Activated gamma-delta T cell (primary cell): ENCODE data around the gene CRADD.
"Not testable (repeated sequence)": the region's sequence is repeated elsewhere in the genome, so short reads cannot be mapped to it uniquely, and the experiment has no call there.

Experiments used
- DNase-seq: peaks from one replicate; lab custom pipeline; 2025; lab: John Stamatoyannopoulos, UW

Gene CRADD

DNA sequence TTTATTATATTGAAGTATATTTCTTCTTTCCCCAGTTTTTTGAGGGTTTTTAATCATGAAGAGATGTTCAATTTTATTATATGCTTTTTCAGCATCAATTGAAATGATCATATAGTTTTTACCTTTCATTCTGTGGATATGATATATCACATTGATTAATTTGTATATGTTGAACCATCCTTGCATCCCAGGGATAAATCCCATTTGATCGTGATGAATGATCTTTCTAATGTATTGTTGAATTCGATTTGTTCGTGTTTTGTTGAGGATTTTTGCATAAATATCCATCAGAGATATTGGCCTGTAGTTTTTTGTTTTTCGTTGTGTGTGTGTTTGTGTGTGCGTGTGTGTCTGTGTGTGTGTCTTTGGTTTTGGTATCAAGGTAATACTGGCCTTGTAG, 196.4 kb downstream of the CRADD start:
- DNase-seq: no peak

GRCh38 chr12:93875157-93875556, 198.0 kb downstream of the CRADD start:
- DNase-seq: no peak

GRCh38 chr12:93876360-93876759, 199.2 kb downstream of the CRADD start:
- DNase-seq: no peak

DNA sequence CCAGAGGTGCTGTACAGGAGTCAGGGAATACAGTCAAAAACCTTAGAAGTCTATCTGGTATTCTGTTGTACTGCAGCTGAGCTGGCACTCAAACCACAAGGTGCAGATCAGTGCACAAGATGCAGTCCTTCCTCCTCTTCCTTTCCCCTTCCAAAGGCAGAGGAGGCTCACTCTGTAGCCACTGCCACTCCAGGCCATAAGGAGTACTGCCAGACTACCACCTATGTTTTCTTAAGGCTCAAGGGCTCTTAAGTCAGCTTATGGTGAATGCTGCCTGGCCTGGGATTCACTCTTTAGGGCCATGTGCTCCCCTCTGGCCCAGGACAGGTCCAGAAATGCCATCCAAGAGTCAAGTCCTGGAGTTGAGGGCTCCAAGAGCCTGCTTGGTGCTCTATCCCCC, 200.3 kb downstream of the CRADD start:
- no peak for DNase-seq

DNA sequence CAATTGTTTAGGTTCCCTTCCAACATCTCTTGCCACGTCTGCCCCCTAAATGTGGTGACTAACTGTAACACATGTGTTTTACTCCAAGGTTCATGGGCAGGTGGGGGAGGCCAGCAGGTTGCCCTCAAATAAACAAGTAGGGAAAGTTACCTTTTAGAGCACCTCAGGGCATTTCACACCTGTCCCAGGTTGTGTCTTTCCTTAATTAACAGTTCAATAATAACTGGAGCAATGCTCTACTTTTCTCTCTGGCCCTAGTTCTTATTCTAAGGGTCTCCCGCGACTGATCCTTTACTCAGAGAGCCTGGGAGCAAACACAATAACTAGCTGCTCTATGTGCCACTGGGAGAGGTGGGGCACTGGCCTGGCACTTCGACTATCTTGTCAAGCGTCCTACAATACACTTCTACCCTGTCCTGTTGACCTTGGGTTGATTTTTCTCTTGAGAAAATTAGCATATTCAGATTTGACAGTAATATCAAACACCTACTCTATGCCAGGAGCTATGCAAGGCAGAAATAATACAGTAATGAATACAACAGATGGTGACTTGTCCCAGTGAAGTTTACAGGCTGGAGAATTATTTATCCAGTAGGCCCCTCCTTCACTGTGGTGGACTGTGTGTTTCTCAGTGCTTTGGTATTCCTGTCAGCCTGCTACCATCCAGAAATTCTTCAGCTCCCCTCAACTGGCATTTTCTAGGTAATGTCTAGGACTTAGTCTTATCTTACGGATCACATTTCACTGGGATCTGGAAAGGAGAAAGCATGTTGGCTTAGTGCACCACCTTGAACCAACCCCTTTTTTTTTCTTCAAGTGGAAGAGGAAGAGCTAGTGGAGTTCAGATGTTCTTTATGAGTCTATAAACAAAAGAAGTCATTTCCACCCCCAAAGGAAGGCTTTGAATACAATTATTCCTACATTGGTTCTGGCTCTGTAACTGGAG, 202.6 kb downstream of the CRADD start:
- DNase-seq: no peak

GRCh38 chr12:93880853-93881522, 203.8 kb downstream of the CRADD start:
- DNase-seq: no peak

GRCh38 chr12:93882763-93883162, 205.6 kb downstream of the CRADD start:
- DNase-seq: no peak

GRCh38 chr12:93883436-93884154, 206.4 kb downstream of the CRADD start:
- DNase-seq: no peak

DNA sequence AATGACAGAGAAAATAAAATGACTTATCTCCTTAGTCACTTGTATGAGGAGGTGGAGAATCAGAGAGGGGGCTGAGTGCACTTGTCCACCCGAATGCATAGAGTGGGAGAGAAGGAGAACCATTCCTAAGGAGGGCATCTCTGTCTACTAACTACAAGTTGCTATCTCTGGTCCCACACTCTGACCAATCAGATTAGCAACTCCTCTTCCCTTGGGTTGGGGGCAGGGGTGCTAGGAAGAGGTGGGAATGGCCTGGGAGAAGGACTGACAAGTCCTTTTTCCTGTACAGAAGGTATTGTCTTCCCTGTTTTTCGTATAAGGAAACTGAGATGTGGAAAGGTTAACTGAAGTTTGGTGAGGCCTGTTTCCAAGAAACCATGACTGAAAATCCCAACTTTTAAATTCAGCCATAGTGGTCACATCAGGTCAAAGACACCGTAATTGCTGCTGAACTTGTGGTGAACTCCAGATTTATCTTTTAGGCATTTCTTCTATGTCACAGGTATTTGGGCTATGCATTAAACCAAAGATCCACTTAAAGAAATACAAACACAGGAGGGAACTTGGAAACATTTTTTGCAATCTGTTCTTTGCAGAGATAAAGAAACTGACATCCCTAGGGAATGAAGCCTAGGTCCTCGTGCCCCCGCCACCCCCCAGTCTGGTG, 207.8 kb downstream of the CRADD start:
- no peak for DNase-seq

- DNase-seq: not testable (repeated sequence)
These were observed 208.9 kb downstream of the CRADD start for GRCh38 chr12:93885973-93886532.

- no peak for DNase-seq
These were observed 209.6 kb downstream of the CRADD start for GRCh38 chr12:93886533-93887511.

- DNase-seq: no peak
These were observed 211.8 kb downstream of the CRADD start for GRCh38 chr12:93888964-93889363.

DNA sequence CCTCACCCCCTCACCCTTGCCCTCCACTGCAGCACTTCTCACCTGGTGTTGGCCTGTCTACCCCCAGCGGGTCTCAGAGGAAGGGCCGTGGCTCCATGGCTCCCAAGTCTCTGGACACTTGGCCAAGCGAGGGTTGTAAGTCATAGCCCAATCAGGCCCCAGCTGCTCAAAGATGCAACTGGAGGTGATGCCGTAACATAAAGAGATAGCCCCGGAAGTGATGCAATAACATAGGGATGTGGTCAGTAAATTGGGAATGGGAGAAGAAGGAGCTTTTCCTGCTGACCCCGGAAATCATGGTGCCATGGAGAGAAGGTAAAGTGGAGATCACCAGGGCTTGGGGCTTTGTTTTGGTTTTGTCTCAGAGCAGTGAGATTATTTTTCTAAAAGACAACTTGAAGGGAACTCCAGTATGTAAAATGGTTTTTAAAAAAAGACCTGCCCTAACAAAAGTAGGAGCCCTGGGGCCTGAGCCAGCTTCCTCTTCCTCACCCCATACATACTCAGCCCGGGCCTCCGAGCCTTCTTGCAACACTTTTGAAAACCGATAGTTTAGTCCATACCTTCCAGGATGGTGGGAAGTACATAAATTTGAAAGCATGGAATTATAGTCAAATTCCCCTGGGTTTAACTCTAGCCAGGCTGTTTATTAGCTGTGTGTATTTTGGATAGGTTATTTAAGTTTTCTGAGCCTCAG, 212.5 kb downstream of the CRADD start:
- DNase-seq: no peak

- DNase-seq: no peak
These were observed 215.5 kb downstream of the CRADD start for GRCh38 chr12:93892423-93893268.

GRCh38 chr12:93894391-93895088, 217.4 kb downstream of the CRADD start:
- DNase-seq: no peak

DNA sequence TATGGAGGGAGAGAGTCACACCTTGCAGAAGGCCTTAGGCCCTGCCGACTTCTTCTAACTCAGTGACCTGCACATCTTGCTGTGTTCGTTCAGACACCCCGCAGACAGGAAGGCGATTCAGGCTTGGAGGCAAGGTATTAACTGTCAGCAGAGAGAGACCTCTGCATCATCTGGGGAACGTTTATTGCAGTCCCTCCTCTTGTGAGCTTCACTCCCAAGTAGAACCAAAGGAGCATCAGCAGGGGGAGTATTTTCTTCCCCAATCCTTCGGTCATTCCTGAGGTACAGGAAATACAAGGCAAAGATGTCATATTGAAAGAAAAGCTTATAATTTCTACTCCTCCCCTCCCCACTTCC, 217.9 kb downstream of the CRADD start:
- no peak for DNase-seq

GRCh38 chr12:93896427-93896826, 219.3 kb downstream of the CRADD start:
- no peak for DNase-seq

DNA sequence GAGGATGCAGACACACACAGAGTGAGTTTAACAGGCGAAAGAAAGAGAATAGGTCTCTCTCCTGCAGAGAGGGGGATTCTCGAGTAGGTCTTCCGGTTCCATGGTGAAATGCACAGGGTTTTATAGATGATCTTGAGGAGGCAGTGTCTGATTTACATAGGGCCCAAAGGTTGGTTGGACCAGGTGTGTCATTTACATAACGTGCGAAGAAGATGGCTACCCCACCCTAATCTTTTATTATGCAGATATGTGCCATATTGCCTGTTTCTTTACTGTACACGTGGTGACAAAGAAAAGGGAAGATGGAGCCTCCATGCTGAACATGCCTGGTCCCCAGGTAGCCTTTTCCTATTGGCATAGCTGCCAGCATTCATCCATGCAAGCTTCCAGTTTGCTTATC, 219.8 kb downstream of the CRADD start:
- no peak for DNase-seq
